Body of pancreas (tissue), 4 donors: ENCODE data around the gene SLC33A1.

Experiments used
- CTCF ChIP-seq, 7 experiments: fragments of 450-650 bp in 4 of 7; fragments of 200-600 bp in 3 of 7; sonication (generic) in 3 of 7; IDR thresholded peaks; one replicate each; pipeline ENCODE4 v1.5.1; 2016 to 2019; ENCODE audit warnings: antibody characterized with exemption in 7 of 7
- POLR2A ChIP-seq, 3 donors: fragments of 450-650 bp; IDR thresholded peaks; one replicate each; pipeline ENCODE4 v1.6.1; 2016; ENCODE audit warnings: antibody characterized with exemption in 3 of 3, mild to moderate bottlenecking in 2 of 3

DNA sequence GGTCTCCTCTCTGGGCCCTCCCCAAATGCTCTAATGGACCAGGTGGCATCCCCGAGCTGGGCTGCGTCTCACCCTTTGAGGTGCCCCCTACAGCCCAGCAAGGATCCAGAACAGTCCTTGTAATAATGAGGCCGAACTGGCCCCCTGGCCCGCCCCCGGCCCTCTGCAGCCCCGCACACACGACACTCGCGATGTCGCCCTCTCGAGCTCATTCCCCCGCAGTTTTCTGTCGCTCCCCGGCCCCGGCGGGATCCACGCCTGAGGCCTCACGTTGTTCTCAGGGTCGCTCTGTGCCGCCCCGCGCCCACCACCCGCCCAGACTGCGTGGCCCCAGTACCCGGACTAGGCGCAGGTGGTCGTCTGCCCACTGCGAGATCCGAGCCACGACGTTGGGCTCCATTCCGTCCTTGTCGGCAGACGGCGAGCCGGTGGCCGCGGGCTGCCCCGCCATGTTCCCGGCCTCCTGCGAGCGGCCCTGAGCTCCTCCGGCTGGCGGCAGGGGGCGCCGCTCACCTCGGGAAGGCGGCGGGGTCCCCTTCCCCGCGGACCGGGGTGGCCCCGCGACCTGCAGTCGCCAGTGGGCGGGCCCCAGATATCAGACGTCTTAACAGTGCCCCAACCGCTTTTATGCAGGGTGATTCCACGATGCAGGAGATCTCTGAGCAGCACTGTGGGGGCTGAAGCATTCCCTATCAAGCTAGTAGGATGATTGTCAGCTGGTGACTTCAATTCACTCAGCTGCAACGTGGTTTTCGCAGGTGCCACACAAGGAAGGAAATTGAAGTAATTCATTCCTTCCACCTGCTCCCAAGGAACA is 48.2 kb downstream of the SLC33A1 start, which contains the start of gene C3orf33:
- peak; percentile 22 to 61 (median 54) for TF ChIP-seq POLR2A (IDR thresholded peaks at IDR 0.05)
- peak; percentile 73 to 96 (median 88) for TF ChIP-seq CTCF (IDR thresholded peaks at IDR 0.05)
